PC-3 (cell line): ENCODE data around the gene RNF175. TPM values are rescaled to one million over a fixed set of nuclear protein-coding genes. Genes with fewer than 3 reads are reported as not detected.
A peak's percentile ranks its signal among the peaks of the same experiment; 100 is the strongest.

Source experiments
- ATAC-seq: fragments of 200-7000 bp; cut with Tn5 transposase; 2 replicates; pipeline ENCODE4 v1.9.1; 2020; ENCODE audit warnings: mild to moderate bottlenecking, moderate library complexity
- BruUV-seq: library from RNA; stranded (reverse); fragments of 400-500 nt; replicated peaks from 2 replicates; lab custom pipeline; 2021; lab: Mats Ljungman, UMichigan
- CTCF ChIA-PET: fragments of 300-600 bp; sonication (Branson Sonifier 250); formaldehyde crosslinking; loops from one replicate; lab custom pipeline; 2022; ENCODE audit warnings: antibody characterized with exemption; lab: Charles Lee
- POLR2A ChIA-PET: fragments of 300-600 bp; sonication (Branson Sonifier 250); formaldehyde crosslinking; loops from one replicate; lab custom pipeline; 2022; ENCODE audit warnings: antibody characterized with exemption; ENCODE audit not compliant: unreplicated experiment; lab: Charles Lee
- DNase-seq: peaks from one replicate; pipeline ENCODE4 v3.0.0-alpha.2; 2015
- H2AFZ ChIP-seq: fragments of 300-600 bp; sonication (generic); 2 replicates; pipeline ENCODE4 v1.6.0; 2016; ENCODE audit warnings: antibody characterized with exemption, low read length
- H3F3A ChIP-seq: fragments of 300-600 bp; sonication (generic); one replicate; pipeline ENCODE4 v1.6.0; 2017; ENCODE audit warnings: antibody characterized with exemption, low read length, control low read depth, mild to moderate bottlenecking; ENCODE audit not compliant: unreplicated experiment
- H3K27ac ChIP-seq: fragments of 300-600 bp; sonication (generic); 2 replicates; pipeline ENCODE4 v1.5.1; 2016; ENCODE audit warnings: mild to moderate bottlenecking, low read length
- H3K27me3 ChIP-seq: fragments of 300-600 bp; sonication (generic); 2 replicates; pipeline ENCODE4 v1.6.1; 2016; ENCODE audit warnings: low read length, mixed read lengths
- H3K36me3 ChIP-seq: fragments of 300-600 bp; sonication (generic); 2 replicates; pipeline ENCODE4 v1.6.1; 2016; ENCODE audit warnings: low read depth, mixed run types, low read length, mixed read lengths
- H3K4me1 ChIP-seq: fragments of 300-600 bp; sonication (generic); 2 replicates; pipeline ENCODE4 v1.5.1; 2016; ENCODE audit warnings: low read length; ENCODE audit not compliant: insufficient read depth
- H3K4me2 ChIP-seq: fragments of 300-600 bp; sonication (generic); 2 replicates; pipeline ENCODE4 v1.6.0; 2016; ENCODE audit warnings: low read length
- H3K4me3 ChIP-seq: fragments of 300-600 bp; sonication (generic); 2 replicates; pipeline ENCODE4 v1.5.1; 2016; ENCODE audit warnings: mild to moderate bottlenecking, low read length, mixed read lengths
- H3K79me2 ChIP-seq: fragments of 300-600 bp; sonication (generic); 2 replicates; pipeline ENCODE4 v1.6.1; 2017; ENCODE audit warnings: low read length, mixed read lengths
- H3K9ac ChIP-seq: fragments of 300-600 bp; sonication (generic); 2 replicates; pipeline ENCODE4 v1.6.0; 2016; ENCODE audit warnings: mild to moderate bottlenecking, low read length
- H3K9me2 ChIP-seq: fragments of 300-600 bp; sonication (generic); replicated peaks from 2 replicates; pipeline ENCODE4 v1.6.1; 2016; ENCODE audit warnings: mixed run types, low read length, mixed read lengths
- H3K9me3 ChIP-seq: fragments of 300-600 bp; sonication (generic); 2 replicates; pipeline ENCODE4 v1.6.1; 2016; ENCODE audit warnings: low read length, mixed read lengths
- H4K20me1 ChIP-seq: fragments of 300-600 bp; sonication (generic); 2 replicates; pipeline ENCODE4 v1.6.1; 2016; ENCODE audit warnings: low read length, mixed read lengths
- CTCF ChIP-seq: fragments of 300-600 bp; sonication (generic); conservative IDR thresholded peaks from 2 replicates; pipeline ENCODE4 v1.5.1; 2017; ENCODE audit warnings: antibody characterized with exemption, low read depth, mild to moderate bottlenecking, low read length
- EZH2 ChIP-seq: fragments of 300-600 bp; sonication (generic); IDR thresholded peaks from one replicate; pipeline ENCODE4 v1.6.1; 2017; ENCODE audit warnings: antibody characterized with exemption, mild to moderate bottlenecking, low read length; ENCODE audit not compliant: unreplicated experiment
- EZH2phosphoT487 ChIP-seq: fragments of 300-600 bp; sonication (generic); IDR thresholded peaks from 2 replicates; pipeline ENCODE4 v1.6.1; 2018; ENCODE audit warnings: mild to moderate bottlenecking, antibody characterized with exemption, low read length, borderline replicate concordance
- intact Hi-C: fragments of 100-400 bp; cut with micrococcal nuclease; formaldehyde crosslinking; loops from 2 replicates; pipeline ENCODE4 v1.9.0; 2023
- total RNA-seq: library from RNA; depleted of rRNA; stranded (reverse); fragments of >200 nt; gene quantifications from 2 replicates; pipeline ENCODE4 v1.2.3, GENCODE V29; 2014

The RNF175 gene
- total RNA-seq, 1 experiment from 2014 or later = not detected

DNA sequence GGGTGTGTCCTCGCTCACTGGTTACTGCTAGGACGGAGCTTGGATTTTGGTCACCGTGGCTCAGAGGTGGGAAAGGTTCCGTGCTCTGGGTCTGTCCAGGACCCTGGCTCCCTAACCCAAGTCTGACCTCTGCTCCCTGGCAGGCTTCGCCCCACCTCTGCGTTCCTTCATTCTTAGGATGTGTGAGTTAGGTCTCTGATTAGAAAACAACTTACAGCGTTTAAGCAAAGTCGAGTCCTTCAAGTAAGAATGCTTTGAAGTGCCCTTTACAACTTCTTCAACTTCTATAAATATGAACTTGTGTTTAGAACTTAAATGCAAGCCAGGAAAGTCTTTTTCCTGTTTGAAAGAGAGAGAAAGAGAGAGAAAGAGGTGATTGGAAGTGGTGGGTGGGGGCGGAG lies 74.9 kb downstream of the RNF175 start:
- Histone ChIP-seq H3K4me1 (no peaks in the 10 kb centered on the region), H3K27me3 (no peaks in the 10 kb centered on the region), H3K36me3 (peaks cover 15% of the 10 kb centered on the region; the same call in 1 of the 2 replicates), H4K20me1 (no peaks in the 10 kb centered on the region), H3K4me2 (peak overlapping the region; percentile 92), H2AFZ (peak overlapping the region; percentile 83), H3K9me2 (no peaks in the 10 kb centered on the region), H3K27ac (no peak overlapping the region), H3K79me2 (no peaks in the 10 kb centered on the region), H3K4me3 (peak overlapping the region; percentile 79), H3K9ac (peak overlapping the region; percentile 41; the same call in 1 of the 2 replicates), H3K9me3 (no peaks in the 10 kb centered on the region), H3F3A (no peaks in the 10 kb centered on the region)
- DNase-seq (no peak), ATAC-seq (no peak)
- ChIA-PET POLR2A (no interaction called here), CTCF (interaction anchor here (0.6 kb wide), 1 partner anchor 415 kb away, joined by 3 read pairs; no protein-coding TSS in a partner anchor)
- no TSS peak for BruUV-seq
- TF ChIP-seq EZH2 = no peak
- TF ChIP-seq CTCF = no peak
- no peak for TF ChIP-seq EZH2phosphoT487
- intact Hi-C loops = no loop called here

DNA sequence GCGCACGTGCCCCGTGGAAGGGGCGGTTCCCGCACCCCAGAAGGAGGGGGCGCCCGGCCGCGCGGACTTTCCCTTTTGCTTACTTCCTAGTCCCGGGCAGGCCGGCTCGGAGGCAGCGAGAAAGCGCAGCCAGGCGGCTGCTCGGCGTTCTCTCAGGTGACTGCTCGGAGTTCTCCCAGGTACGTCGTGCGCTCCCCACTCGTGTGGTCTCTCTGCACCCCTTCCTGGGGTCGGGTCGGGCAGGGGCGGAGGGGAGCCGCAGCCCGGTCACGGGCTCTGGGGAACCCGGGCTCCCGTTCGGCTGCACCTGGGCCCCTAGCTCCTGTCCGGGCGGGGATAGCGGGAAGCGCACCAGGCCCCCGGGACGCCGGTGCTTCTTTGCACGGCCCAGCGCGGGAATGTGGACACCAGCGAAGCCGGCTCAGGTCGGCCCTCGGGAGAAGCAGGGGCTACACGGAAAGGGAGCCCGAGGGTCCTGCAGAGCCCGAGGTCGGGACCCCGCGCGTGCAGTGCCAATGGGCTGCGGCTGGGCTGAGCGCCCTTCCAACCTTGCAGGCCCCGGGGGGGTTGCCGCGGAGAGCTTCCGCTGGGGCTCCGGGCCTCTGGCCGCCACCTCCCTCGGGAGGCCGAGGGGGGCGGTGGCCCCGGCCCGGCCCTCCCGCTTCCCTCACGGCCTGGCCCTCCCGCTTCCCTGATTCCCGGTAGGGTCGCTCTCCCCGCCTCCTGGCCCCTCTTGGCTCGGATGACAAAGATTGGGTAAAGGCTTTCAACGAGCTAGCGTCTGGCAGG lies 75.4 kb downstream of the RNF175 start, which contains the start of gene TLR2:
TLR2 (plus strand) TSS at position 99 of the 789 bp plus-strand sequence. CDS start 18,628 bp downstream, outside the sequence.
- H3K4me3 ChIP-seq = peak within 1 kb of the TSS; percentile 79
- intact Hi-C loops = no loop called here
- H4K20me1 ChIP-seq = no peaks in the 10 kb centered on the region
- BruUV-seq = no TSS peak
- peak within 1 kb of the TSS; percentile 92 for H3K4me2 ChIP-seq
- peak; percentile 81 for ATAC-seq
- H3K36me3 ChIP-seq = peaks cover 15% of the 10 kb centered on the region; the same call in 1 of the 2 replicates
- no peaks in the 10 kb centered on the region for H3F3A ChIP-seq
- no peaks in the 10 kb centered on the region for H3K9me2 ChIP-seq
- H3K9me3 ChIP-seq = no peaks in the 10 kb centered on the region
- no peak for TF ChIP-seq CTCF
- TF ChIP-seq EZH2phosphoT487 = no peak
- no peak for TF ChIP-seq EZH2
- H3K27ac ChIP-seq = no peak within 1 kb of the TSS
- no peaks in the 10 kb centered on the region for H3K27me3 ChIP-seq
- peak within 1 kb of the TSS; percentile 83 for H2AFZ ChIP-seq
- no peaks in the 10 kb centered on the region for H3K79me2 ChIP-seq
- CTCF ChIA-PET = interaction anchor here (0.5 to 0.6 kb wide), 2 partner anchors 101 to 415 kb away, joined by 3 to 8 read pairs; no protein-coding TSS in a partner anchor
- DNase-seq = peak; percentile 43
- peak within 1 kb of the TSS; percentile 41; the same call in 1 of the 2 replicates for H3K9ac ChIP-seq
- POLR2A ChIA-PET = no interaction called here
- H3K4me1 ChIP-seq = no peaks in the 10 kb centered on the region
